ENCODE data around the gene ROS1.

ROS1 gene

GRCh38 chr6:117344444-117345291, 81.1 kb downstream of the ROS1 start:
- H3K4me3 ChIP-seq (ENCODE audit: low read depth, low read length), result no peak overlapping the region
- no peak for DNase-seq (ENCODE audit: low read depth)
- no peak for TF ChIP-seq CTCF (conservative IDR thresholded peaks at IDR 0.05; ENCODE audit: low read depth, low read length)

- H3K4me3 ChIP-seq (ENCODE audit: low read depth, low read length), result no peak overlapping the region
- TF ChIP-seq CTCF (conservative IDR thresholded peaks at IDR 0.05; ENCODE audit: low read depth, low read length), result no peak
- DNase-seq (ENCODE audit: low read depth), result no peak
Observed at GRCh38 chr6:117338567-117338966, 87.2 kb downstream of the ROS1 start.

- DNase-seq (ENCODE audit: low read depth), result no peak
- no peak overlapping the region for H3K4me3 ChIP-seq (ENCODE audit: low read depth, low read length)
- no peak for TF ChIP-seq CTCF (conservative IDR thresholded peaks at IDR 0.05; ENCODE audit: low read depth, low read length)
Observed at GRCh38 chr6:117329926-117330325, 95.8 kb downstream of the ROS1 start.

- no peak for DNase-seq (ENCODE audit: low read depth)
- no peak overlapping the region for H3K4me3 ChIP-seq (ENCODE audit: low read depth, low read length)
- TF ChIP-seq CTCF (conservative IDR thresholded peaks at IDR 0.05; ENCODE audit: low read depth, low read length), result no peak
Observed at GRCh38 chr6:117328500-117328899, 97.2 kb downstream of the ROS1 start.

- H3K4me3 ChIP-seq (ENCODE audit: low read depth, low read length), result no peak overlapping the region
- TF ChIP-seq CTCF (conservative IDR thresholded peaks at IDR 0.05; ENCODE audit: low read depth, low read length), result no peak
- no peak for DNase-seq (ENCODE audit: low read depth)
Observed at GRCh38 chr6:117328005-117328389, 97.7 kb downstream of the ROS1 start.

GRCh38 chr6:117327149-117328004, 98.4 kb downstream of the ROS1 start:
- TF ChIP-seq CTCF (conservative IDR thresholded peaks at IDR 0.05; ENCODE audit: low read depth, low read length), result no peak
- no peak overlapping the region for H3K4me3 ChIP-seq (ENCODE audit: low read depth, low read length)
- DNase-seq (ENCODE audit: low read depth), result no peak

Measured in choroid plexus epithelial cell (primary cell).